NCI-H774 (cell line): ENCODE measurements around the gene TYMP.
"Not testable (repeated sequence)": the region's sequence is repeated elsewhere in the genome, so short reads cannot be mapped to it uniquely, and the experiment has no call there.

Experiments
- DNase-seq: peaks from one replicate; lab custom pipeline; 2025; lab: John Stamatoyannopoulos, UW

Gene TYMP

GRCh38 chr22:50523806-50524675 lies 5.8 kb downstream of the TYMP start:
- no peak for DNase-seq

GRCh38 chr22:50523458-50523805 lies 6.4 kb downstream of the TYMP start:
- DNase-seq = no peak

GRCh38 chr22:50522806-50523438 lies 6.9 kb downstream of the TYMP start:
- DNase-seq = no peak

GRCh38 chr22:50522208-50522805 lies 7.5 kb downstream of the TYMP start:
- DNase-seq = no peak

- DNase-seq = no peak
Observed at GRCh38 chr22:50521710-50522109, 8.1 kb downstream of the TYMP start.

- DNase-seq = no peak
Observed at GRCh38 chr22:50520826-50521453, 8.9 kb downstream of the TYMP start.

- not testable (repeated sequence) for DNase-seq
Observed at GRCh38 chr22:50520184-50520583, 9.6 kb downstream of the TYMP start.

GRCh38 chr22:50519151-50519550 lies 10.7 kb downstream of the TYMP start:
- no peak for DNase-seq

GRCh38 chr22:50518606-50519005 lies 11.2 kb downstream of the TYMP start:
- no peak for DNase-seq

- no peak for DNase-seq
Observed at GRCh38 chr22:50517495-50518260, 12.1 kb downstream of the TYMP start.

GRCh38 chr22:50516891-50517290 lies 12.9 kb downstream of the TYMP start:
- no peak for DNase-seq

- no peak for DNase-seq
Observed at GRCh38 chr22:50516068-50516467, 13.7 kb downstream of the TYMP start.

- DNase-seq = no peak
Observed at GRCh38 chr22:50513175-50513574, 16.6 kb downstream of the TYMP start.

- DNase-seq = no peak
Observed at GRCh38 chr22:50508897-50509296, 20.9 kb downstream of the TYMP start.

GRCh38 chr22:50507991-50508884 lies 21.6 kb downstream of the TYMP start, which contains the start of gene NCAPH2:
TSS of gene NCAPH2 (plus strand) at chr22:50508224. CDS start at chr22:50508338, 114 bp downstream.
- DNase-seq = peak; percentile 88

GRCh38 chr22:50507421-50507990 lies 22.3 kb downstream of the TYMP start, which contains the start of gene LMF2:
TSS of gene LMF2 (minus strand) at chr22:50507702. CDS start at chr22:50507675, 27 bp downstream.
- DNase-seq = peak; percentile 80

GRCh38 chr22:50506611-50507420 lies 23.0 kb downstream of the TYMP start:
- no peak for DNase-seq

GRCh38 chr22:50505776-50506610 lies 23.8 kb downstream of the TYMP start:
- DNase-seq = no peak
